NCI-H226 (cell line): ENCODE data around the gene CTAG1A.
"Not testable (repeated sequence)": the region's sequence is repeated elsewhere in the genome, so short reads cannot be mapped to it uniquely, and the experiment has no call there.

Experiments
- DNase-seq: peaks from one replicate; pipeline ENCODE4 v3.0.0-alpha.2; 2015

Gene CTAG1A

GRCh38 chrX:154575076-154575475 is 9.9 kb upstream of the CTAG1A start:
- DNase-seq, result not testable (repeated sequence)

GRCh38 chrX:154582994-154583393 is 1.9 kb upstream of the CTAG1A start:
- not testable (repeated sequence) for DNase-seq

- not testable (repeated sequence) for DNase-seq
Measured at GRCh38 chrX:154590415-154590814, 5.5 kb downstream of the CTAG1A start.

GRCh38 chrX:154592505-154592904 is 7.6 kb downstream of the CTAG1A start:
- no peak for DNase-seq

GRCh38 chrX:154593201-154593600 is 8.3 kb downstream of the CTAG1A start:
- DNase-seq, result no peak

GRCh38 chrX:154594491-154594890 is 9.6 kb downstream of the CTAG1A start:
- DNase-seq, result no peak

- peak; percentile 8 for DNase-seq
Measured at GRCh38 chrX:154595559-154596249, 10.8 kb downstream of the CTAG1A start.

- peak; percentile 95 for DNase-seq
Measured at GRCh38 chrX:154596290-154596929, 11.5 kb downstream of the CTAG1A start.

GRCh38 chrX:154597221-154597620 is 12.3 kb downstream of the CTAG1A start:
- no peak for DNase-seq

GRCh38 chrX:154598656-154599055 is 13.7 kb downstream of the CTAG1A start:
- no peak for DNase-seq

GRCh38 chrX:154599531-154599930 is 14.6 kb downstream of the CTAG1A start:
- DNase-seq, result no peak

- peak; percentile 68 for DNase-seq
Measured at GRCh38 chrX:154600759-154601374, 15.9 kb downstream of the CTAG1A start.

- no peak for DNase-seq
Measured at GRCh38 chrX:154602226-154602625, 17.3 kb downstream of the CTAG1A start.

GRCh38 chrX:154602766-154603437 is 18.0 kb downstream of the CTAG1A start:
- DNase-seq, result no peak

- DNase-seq, result peak; percentile 88
Measured at GRCh38 chrX:154603438-154604430, 18.8 kb downstream of the CTAG1A start.

- no peak for DNase-seq
Measured at GRCh38 chrX:154605566-154605965, 20.6 kb downstream of the CTAG1A start.

GRCh38 chrX:154607370-154607769 is 22.4 kb downstream of the CTAG1A start:
- DNase-seq, result no peak

- DNase-seq, result not testable (repeated sequence)
Measured at GRCh38 chrX:154607976-154608375, 23.0 kb downstream of the CTAG1A start.

GRCh38 chrX:154608823-154609222 is 23.9 kb downstream of the CTAG1A start:
- DNase-seq, result not testable (repeated sequence)

GRCh38 chrX:154611146-154611545 is 26.2 kb downstream of the CTAG1A start:
- not testable (repeated sequence) for DNase-seq

- DNase-seq, result not testable (repeated sequence)
Measured at GRCh38 chrX:154613586-154613985, 28.7 kb downstream of the CTAG1A start.

- DNase-seq, result not testable (repeated sequence)
Measured at GRCh38 chrX:154619182-154619581, 34.2 kb downstream of the CTAG1A start, which contains the start of gene CTAG1B. Gene CTAG1B, minus strand, starts transcription at chrX:154619282. Its CDS starts 64 bp downstream, at chrX:154619218.
